Trophoblast cell (in vitro differentiated cells and primary cell): ENCODE measurements around the gene LDLRAD2.

ENCODE experiments used
- DNase-seq, 2 donors: peaks; one replicate each; pipeline ENCODE4 v3.0.0-alpha.2; 2016
- H2AFZ ChIP-seq: 2 replicates; pipeline ENCODE4 v1.6.1; 2013; ENCODE audit warnings: low read length, moderate library complexity, mild to moderate bottlenecking; ENCODE audit not compliant: insufficient read depth, poor library complexity
- H2AK5ac ChIP-seq: 2 replicates; pipeline ENCODE4 v1.6.1; 2013; ENCODE audit warnings: mild to moderate bottlenecking, low read length
- H2BK120ac ChIP-seq: 2 replicates; pipeline ENCODE4 v1.6.1; 2013; ENCODE audit warnings: low read length, mild to moderate bottlenecking, moderate library complexity; ENCODE audit not compliant: insufficient read depth, poor library complexity
- H2BK12ac ChIP-seq: 2 replicates; pipeline ENCODE4 v1.6.1; 2013; ENCODE audit warnings: mild to moderate bottlenecking, low read length, moderate library complexity
- H2BK5ac ChIP-seq: 2 replicates; pipeline ENCODE4 v1.6.1; 2013; ENCODE audit warnings: low read length, low read depth, moderate library complexity, mild to moderate bottlenecking; ENCODE audit not compliant: poor library complexity
- H3K14ac ChIP-seq: 2 replicates; pipeline ENCODE4 v1.6.1; 2013; ENCODE audit warnings: mild to moderate bottlenecking, low read length
- H3K18ac ChIP-seq: 2 replicates; pipeline ENCODE4 v1.6.1; 2013; ENCODE audit warnings: mild to moderate bottlenecking, low read length
- H3K23ac ChIP-seq: 2 replicates; pipeline ENCODE4 v1.6.1; 2013; ENCODE audit warnings: low read length
- H3K27ac ChIP-seq: 2 replicates; pipeline ENCODE4 v1.5.1; 2013; ENCODE audit warnings: low read depth, mild to moderate bottlenecking, inconsistent platforms, low read length, moderate library complexity
- H3K27me3 ChIP-seq: 2 replicates; pipeline ENCODE4 v1.6.1; 2013; ENCODE audit warnings: inconsistent platforms, mild to moderate bottlenecking, low read length, moderate library complexity; ENCODE audit not compliant: insufficient read depth
- H3K36me3 ChIP-seq, 2 experiments: 1 replicate in 1 of 2; 2 replicates in 1 of 2; pipeline ENCODE4 v1.6.1; 2013; ENCODE audit warnings: low read length in 2 of 2, mild to moderate bottlenecking in 2 of 2, moderate library complexity in 1 of 2; ENCODE audit not compliant: insufficient read depth in 2 of 2, control insufficient read depth in 1 of 2
- H3K4ac ChIP-seq: 2 replicates; pipeline ENCODE4 v1.6.1; 2013; ENCODE audit warnings: low read depth, mild to moderate bottlenecking, low read length, moderate library complexity
- H3K4me1 ChIP-seq, 2 experiments: 1 replicate in 1 of 2; 2 replicates in 1 of 2; pipeline ENCODE4 v1.6.1; 2013; ENCODE audit warnings: low read length in 2 of 2, mild to moderate bottlenecking in 2 of 2, moderate library complexity in 1 of 2; ENCODE audit not compliant: insufficient read depth in 2 of 2, control insufficient read depth in 1 of 2
- H3K4me2 ChIP-seq: 2 replicates; pipeline ENCODE4 v1.6.1; 2013; ENCODE audit warnings: inconsistent platforms, mild to moderate bottlenecking, low read length, moderate library complexity
- H3K4me3 ChIP-seq: 2 replicates; pipeline ENCODE4 v1.5.1; 2013; ENCODE audit warnings: mild to moderate bottlenecking, low read depth, low read length, inconsistent platforms
- H3K79me1 ChIP-seq: one replicate; pipeline ENCODE4 v1.6.1; 2013; ENCODE audit warnings: low read length
- H3K79me2 ChIP-seq: 2 replicates; pipeline ENCODE4 v1.6.1; 2013; ENCODE audit warnings: low read length, mild to moderate bottlenecking; ENCODE audit not compliant: control insufficient read depth, insufficient read depth, poor library complexity
- H3K9ac ChIP-seq: 2 replicates; pipeline ENCODE4 v1.6.1; 2013; ENCODE audit warnings: mild to moderate bottlenecking, low read length
- H3K9me3 ChIP-seq: 2 replicates; pipeline ENCODE4 v1.6.1; 2013; ENCODE audit warnings: low read depth, mild to moderate bottlenecking, control low read depth, inconsistent platforms, low read length; ENCODE audit not compliant: insufficient read depth
- H4K12ac ChIP-seq: 2 replicates; pipeline ENCODE4 v1.6.1; 2013; ENCODE audit warnings: low read depth, mild to moderate bottlenecking, low read length, moderate library complexity
- H4K8ac ChIP-seq: 2 replicates; pipeline ENCODE4 v1.6.1; 2013; ENCODE audit warnings: low read depth, mild to moderate bottlenecking, low read length, moderate library complexity
- H4K91ac ChIP-seq: one replicate; pipeline ENCODE4 v1.6.1; 2013; ENCODE audit warnings: low read depth, mild to moderate bottlenecking, low read length, moderate library complexity
- WGBS: extraction: QIAGEN DNeasy Blood & Tissue Kit; methylation state at CpG from one replicate; pipeline ENCODE4 v1.1.7; 2013; ENCODE audit warnings: missing lambda C conversion rate; ENCODE audit not compliant: insufficient read length, insufficient coverage; ENCODE audit errors: extremely low coverage; 5-methylcytosine and 5-hydroxymethylcytosine counted together

LDLRAD2 gene

DNA sequence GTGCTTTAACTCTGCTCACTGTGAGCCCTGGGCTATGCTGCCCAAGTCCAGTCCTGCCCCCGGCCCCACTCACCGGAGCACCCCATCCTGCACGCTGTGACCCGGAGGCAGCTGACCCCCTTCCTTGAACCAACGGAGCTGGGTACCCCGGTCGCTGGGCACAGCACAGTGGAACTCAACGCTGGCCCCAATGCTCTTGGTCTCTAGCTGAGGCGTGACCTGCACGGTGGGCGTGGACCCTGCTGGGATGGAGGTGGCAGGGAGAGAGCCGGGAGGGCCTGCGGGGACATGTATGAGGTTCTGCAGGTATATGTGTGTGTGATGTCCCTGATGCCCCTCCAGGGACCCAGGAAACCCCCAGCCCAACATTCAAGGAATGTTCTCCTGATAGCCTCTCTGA, 24.7 kb downstream of the LDLRAD2 start:
- H3K79me1 ChIP-seq = no peaks in the 10 kb centered on the region
- H3K27me3 ChIP-seq = no peaks in the 10 kb centered on the region
- H3K4ac ChIP-seq = no peak overlapping the region
- H2AK5ac ChIP-seq = no peak overlapping the region
- H3K23ac ChIP-seq = no peak overlapping the region
- H3K4me1 ChIP-seq = no peaks in the 10 kb centered on the region
- no peak overlapping the region for H2BK12ac ChIP-seq
- H4K8ac ChIP-seq = no peak overlapping the region
- H3K9ac ChIP-seq = peak overlapping the region; percentile 50
- H2BK5ac ChIP-seq = no peak overlapping the region
- no peak overlapping the region for H2AFZ ChIP-seq
- H3K9me3 ChIP-seq = peaks cover 20% of the 10 kb centered on the region
- H2BK120ac ChIP-seq = no peak overlapping the region
- WGBS = no CpG with 5 or more reads among the region's 13 CpGs
- no peak overlapping the region for H3K4me3 ChIP-seq
- no peak overlapping the region for H3K4me2 ChIP-seq
- H4K91ac ChIP-seq = no peak overlapping the region
- no peak overlapping the region for H3K27ac ChIP-seq
- peaks cover 92% of the 10 kb centered on the region in 2 experiments for H3K36me3 ChIP-seq
- no peak overlapping the region for H3K18ac ChIP-seq
- H3K14ac ChIP-seq = no peak overlapping the region
- H3K79me2 ChIP-seq = no peaks in the 10 kb centered on the region
- H4K12ac ChIP-seq = no peak overlapping the region
- DNase-seq = no peak

DNA sequence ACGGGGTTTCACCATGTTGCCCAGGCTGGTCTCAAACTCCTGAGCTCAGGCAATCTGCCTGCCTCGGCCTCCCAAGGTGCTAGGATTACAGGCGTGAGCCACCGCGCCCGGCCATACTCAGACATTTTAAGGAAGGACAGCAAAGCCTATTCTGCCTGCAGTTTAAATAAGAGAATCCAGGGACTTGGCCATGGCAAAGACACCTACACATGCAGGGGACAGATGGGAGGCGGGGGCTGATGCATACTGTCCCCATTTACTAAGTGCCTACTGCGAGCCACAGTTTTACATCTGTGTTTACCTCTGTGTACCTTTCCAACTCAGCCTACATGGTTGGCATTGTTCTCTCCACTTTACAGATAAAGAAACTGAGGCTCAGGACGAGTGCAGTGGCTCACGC, 25.4 kb downstream of the LDLRAD2 start:
- Histone ChIP-seq H3K4me2 (no peak overlapping the region), H3K79me1 (no peaks in the 10 kb centered on the region), H2BK5ac (no peak overlapping the region), H2AFZ (no peak overlapping the region), H3K79me2 (no peaks in the 10 kb centered on the region), H3K36me3 (peaks cover 92% of the 10 kb centered on the region in 2 experiments), H4K91ac (no peak overlapping the region), H3K27ac (no peak overlapping the region), H2BK12ac (no peak overlapping the region), H3K18ac (no peak overlapping the region), H4K12ac (no peak overlapping the region), H3K4me1 (no peaks in the 10 kb centered on the region), H3K14ac (no peak overlapping the region), H3K23ac (no peak overlapping the region), H2BK120ac (no peak overlapping the region), H2AK5ac (no peak overlapping the region), H3K4ac (no peak overlapping the region), H3K4me3 (no peak overlapping the region), H4K8ac (no peak overlapping the region), H3K9me3 (peaks cover 20% of the 10 kb centered on the region), H3K9ac (no peak overlapping the region), H3K27me3 (no peaks in the 10 kb centered on the region)
- no CpG with 5 or more reads among the region's 10 CpGs for whole genome bisulfite sequencing
- no peak for DNase-seq

DNA sequence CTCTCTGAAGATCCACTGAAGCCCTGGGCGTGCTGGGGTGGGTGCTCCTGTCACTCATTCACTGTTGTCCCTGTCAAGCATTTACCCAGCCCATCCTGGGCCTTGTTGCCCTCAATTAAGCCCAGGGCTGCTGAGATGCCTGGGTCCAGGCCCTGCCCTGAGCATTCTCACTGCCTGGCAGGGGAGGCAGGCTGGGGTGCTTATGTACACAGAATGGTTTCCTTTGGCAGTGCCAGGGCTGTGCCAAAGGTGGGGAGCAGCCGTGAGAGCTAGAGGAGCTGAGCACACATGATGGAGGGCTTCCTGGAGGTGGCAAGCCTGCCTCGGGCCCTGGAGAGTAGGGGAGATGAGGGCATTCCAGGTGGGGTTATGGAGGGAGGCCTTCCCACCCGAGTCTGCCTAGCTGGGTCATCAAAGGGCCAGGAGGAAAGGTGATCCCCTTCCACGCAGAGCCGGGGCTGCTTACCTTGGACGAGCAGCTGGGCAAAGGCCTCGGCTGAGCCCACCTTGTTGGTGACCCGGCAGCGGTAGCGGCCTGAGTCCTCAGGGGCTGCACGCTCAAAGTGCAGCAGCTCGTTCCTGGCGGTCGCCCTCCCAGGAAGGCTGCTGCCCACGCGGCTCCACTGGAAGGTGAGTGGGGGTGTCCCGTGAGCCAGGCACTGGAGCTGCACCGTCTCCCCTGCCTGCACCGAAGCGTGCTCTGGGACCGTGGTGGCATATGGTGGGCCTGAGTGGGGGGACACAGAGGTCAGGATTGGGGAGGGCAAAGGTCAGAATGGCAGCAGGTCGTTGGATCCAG, 26.5 kb downstream of the LDLRAD2 start:
- no peak overlapping the region for H2AK5ac ChIP-seq
- no peak overlapping the region for H2BK5ac ChIP-seq
- H3K27me3 ChIP-seq = no peaks in the 10 kb centered on the region
- H4K12ac ChIP-seq = no peak overlapping the region
- no peak overlapping the region for H2AFZ ChIP-seq
- H3K4me1 ChIP-seq = no peaks in the 10 kb centered on the region
- no peak overlapping the region for H2BK120ac ChIP-seq
- H3K9me3 ChIP-seq = peaks cover 18% of the 10 kb centered on the region
- no peak for DNase-seq
- H2BK12ac ChIP-seq = no peak overlapping the region
- WGBS = no CpG with 5 or more reads among the region's 23 CpGs
- H3K18ac ChIP-seq = no peak overlapping the region
- peak overlapping the region; percentile 6 for H3K4me3 ChIP-seq
- H3K9ac ChIP-seq = no peak overlapping the region
- H3K14ac ChIP-seq = no peak overlapping the region
- H3K79me1 ChIP-seq = no peaks in the 10 kb centered on the region
- no peak overlapping the region for H3K4ac ChIP-seq
- no peaks in the 10 kb centered on the region for H3K79me2 ChIP-seq
- H3K23ac ChIP-seq = no peak overlapping the region
- H3K4me2 ChIP-seq = no peak overlapping the region
- H4K8ac ChIP-seq = no peak overlapping the region
- H4K91ac ChIP-seq = no peak overlapping the region
- H3K36me3 ChIP-seq = peaks cover 92% of the 10 kb centered on the region in 2 experiments
- H3K27ac ChIP-seq = no peak overlapping the region

DNA sequence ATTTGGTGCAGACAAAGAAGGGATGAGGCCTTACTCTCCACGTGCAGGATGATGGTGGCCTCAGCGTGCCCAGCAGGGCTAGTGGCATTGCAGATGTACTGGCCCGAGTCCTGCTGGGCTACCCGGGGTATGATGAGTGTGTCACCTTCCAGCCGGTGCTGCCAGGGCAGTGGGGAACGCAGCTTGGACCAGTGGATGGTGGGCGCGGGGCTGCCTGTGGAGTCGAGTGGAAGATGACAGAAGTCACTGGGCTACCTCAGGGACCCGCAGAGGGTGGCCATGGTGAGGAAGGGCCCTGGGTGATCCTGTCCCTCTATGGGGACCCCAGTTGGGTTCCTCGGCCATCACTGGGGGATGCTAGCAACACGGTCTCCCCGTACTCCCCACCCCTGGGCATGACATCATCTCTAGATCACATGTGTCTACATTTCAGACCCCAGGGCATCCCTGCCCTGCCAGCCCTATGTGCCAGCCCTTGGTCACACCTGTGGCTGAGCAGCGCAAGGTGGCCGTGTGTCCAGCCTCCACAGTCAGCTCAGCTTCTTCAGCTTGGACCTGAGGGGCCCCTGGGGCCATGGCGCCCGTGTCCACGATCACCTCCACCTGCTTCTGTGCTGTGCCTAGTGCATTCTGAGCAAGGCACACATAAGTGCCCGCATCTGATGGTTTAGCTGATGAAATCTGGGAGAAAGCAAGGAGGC, 27.4 kb downstream of the LDLRAD2 start:
- H2AK5ac ChIP-seq = no peak overlapping the region
- peaks cover 12% of the 10 kb centered on the region for H3K9me3 ChIP-seq
- no peak overlapping the region for H3K23ac ChIP-seq
- peak overlapping the region; percentile 15 for H3K4me3 ChIP-seq
- no peak overlapping the region for H2BK120ac ChIP-seq
- no CpG with 5 or more reads among the region's 19 CpGs for WGBS
- no peak overlapping the region for H3K4ac ChIP-seq
- no peak overlapping the region for H4K12ac ChIP-seq
- no peak overlapping the region for H2BK12ac ChIP-seq
- H3K14ac ChIP-seq = no peak overlapping the region
- no peak overlapping the region for H4K91ac ChIP-seq
- H3K27me3 ChIP-seq = no peaks in the 10 kb centered on the region
- no peaks in the 10 kb centered on the region for H3K79me1 ChIP-seq
- H3K36me3 ChIP-seq = peaks cover 92% of the 10 kb centered on the region in 2 experiments
- peak in 1 of 2 donors; percentile 37 for DNase-seq
- no peaks in the 10 kb centered on the region for H3K4me1 ChIP-seq
- H3K18ac ChIP-seq = no peak overlapping the region
- no peak overlapping the region for H3K9ac ChIP-seq
- no peak overlapping the region for H3K27ac ChIP-seq
- H3K79me2 ChIP-seq = no peaks in the 10 kb centered on the region
- no peak overlapping the region for H2AFZ ChIP-seq
- H4K8ac ChIP-seq = no peak overlapping the region
- no peak overlapping the region for H3K4me2 ChIP-seq
- no peak overlapping the region for H2BK5ac ChIP-seq
